Activated CD4-positive, alpha-beta T cell treated with anti-CD3 and anti-CD28 coated beads, Interleukin-2, amount 10 ng/mL, durations not matched to agents 7 days and 5 days (primary cell): ENCODE data around the gene KANSL1. TPM values are rescaled to one million over a fixed set of nuclear protein-coding genes. Genes with fewer than 3 reads are reported as not detected.
"Not testable (repeated sequence)": the region's sequence is repeated elsewhere in the genome, so short reads cannot be mapped to it uniquely, and the experiment has no call there.

Experiments
- CTCF ChIA-PET: fragments of 350-600 bp; sonication (Branson Sonifier 250); formaldehyde crosslinking; loops from one replicate; lab custom pipeline; 2021; ENCODE audit warnings: antibody characterized with exemption; lab: Charles Lee
- POLR2A ChIA-PET: fragments of 350-600 bp; sonication (Branson Sonifier 250); formaldehyde crosslinking; loops from one replicate; lab custom pipeline; 2021; ENCODE audit warnings: antibody characterized with exemption; lab: Charles Lee
- DNase-seq: peaks from one replicate; pipeline ENCODE4 v3.0.0-alpha.2; 2020
- H3K27ac Mint-ChIP-seq: one replicate; pipeline ENCODE4 v1.8.0; 2021; ENCODE audit warnings: mild to moderate bottlenecking, moderate library complexity, mixed read lengths
- H3K27me3 Mint-ChIP-seq: one replicate; pipeline ENCODE4 v1.8.0; 2021; ENCODE audit warnings: mixed read lengths
- H3K36me3 Mint-ChIP-seq: one replicate; pipeline ENCODE4 v1.8.0; 2021; ENCODE audit warnings: low read depth, mixed read lengths
- H3K4me1 Mint-ChIP-seq: one replicate; pipeline ENCODE4 v1.8.0; 2021; ENCODE audit warnings: mixed read lengths
- H3K4me3 Mint-ChIP-seq: one replicate; pipeline ENCODE4 v1.8.0; 2021; ENCODE audit warnings: mild to moderate bottlenecking, moderate library complexity, mixed read lengths
- H3K9me3 Mint-ChIP-seq: one replicate; pipeline ENCODE4 v1.8.0; 2021; ENCODE audit warnings: mixed read lengths
- total RNA-seq, 2 experiments: library from RNA; stranded (reverse); gene quantifications; one replicate each; pipeline ENCODE4 v1.2.3, GENCODE V29; 2021

The KANSL1 gene
- total RNA-seq, 2 experiments from 2014 or later, result 85.7 to 97.7 TPM

DNA sequence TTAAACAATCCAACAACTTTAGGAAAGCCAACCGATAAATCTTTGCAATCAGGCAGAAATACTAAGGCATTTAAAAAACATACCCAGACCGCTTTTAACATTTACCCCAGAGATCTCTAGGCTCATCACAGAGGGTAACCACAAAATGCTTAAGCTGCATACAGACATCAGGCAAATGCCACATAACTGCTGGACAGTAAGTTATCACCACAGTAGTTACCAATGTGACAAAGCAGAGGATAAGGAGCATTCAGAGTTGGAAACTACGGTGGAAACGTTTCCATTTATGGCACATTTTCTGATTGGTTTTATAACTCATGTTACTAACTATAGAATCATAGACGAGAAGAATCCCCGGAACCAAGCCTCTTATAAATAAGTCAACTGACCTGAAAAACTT is 77.5 kb downstream of the KANSL1 start:
- Mint-ChIP-seq H3K4me3 (no peak overlapping the region), H3K36me3 (peaks cover 21% of the 10 kb centered on the region), H3K4me1 (peaks cover 15% of the 10 kb centered on the region), H3K27me3 (no peaks in the 10 kb centered on the region), H3K9me3 (no peaks in the 10 kb centered on the region), H3K27ac (no peak overlapping the region)
- ChIA-PET CTCF (interaction anchor here (1.4 kb wide), 1 partner anchor 49 kb away, joined by 3 read pairs; no protein-coding TSS in a partner anchor), POLR2A (no interaction called here)
- DNase-seq, result no peak

DNA sequence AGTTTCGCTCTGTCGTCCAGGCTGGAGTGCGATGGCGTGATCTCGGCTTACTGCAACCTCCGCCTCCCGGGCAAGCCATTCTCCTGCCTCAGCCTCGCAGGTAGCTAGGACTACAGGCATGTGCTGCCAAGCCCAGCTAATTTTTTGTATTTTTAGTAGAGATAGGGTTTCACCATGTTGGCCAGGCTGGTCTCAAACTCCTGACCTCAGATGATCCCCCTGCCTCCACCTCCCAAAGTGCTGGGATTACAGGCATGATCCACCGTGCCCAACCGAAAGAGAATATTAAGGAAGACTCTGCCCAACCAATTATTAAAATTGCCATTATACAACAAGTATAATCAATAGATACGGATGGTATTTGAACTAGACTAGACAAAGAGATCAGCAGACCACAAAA is 82.0 kb downstream of the KANSL1 start:
- H3K9me3 Mint-ChIP-seq, H3K4me3 Mint-ChIP-seq, POLR2A ChIA-PET, H3K27ac Mint-ChIP-seq, H3K27me3 Mint-ChIP-seq, CTCF ChIA-PET, DNase-seq: not testable (repeated sequence)
- H3K36me3 Mint-ChIP-seq, result peaks cover 11% of the 10 kb centered on the region
- H3K4me1 Mint-ChIP-seq, result peaks cover 29% of the 10 kb centered on the region

DNA sequence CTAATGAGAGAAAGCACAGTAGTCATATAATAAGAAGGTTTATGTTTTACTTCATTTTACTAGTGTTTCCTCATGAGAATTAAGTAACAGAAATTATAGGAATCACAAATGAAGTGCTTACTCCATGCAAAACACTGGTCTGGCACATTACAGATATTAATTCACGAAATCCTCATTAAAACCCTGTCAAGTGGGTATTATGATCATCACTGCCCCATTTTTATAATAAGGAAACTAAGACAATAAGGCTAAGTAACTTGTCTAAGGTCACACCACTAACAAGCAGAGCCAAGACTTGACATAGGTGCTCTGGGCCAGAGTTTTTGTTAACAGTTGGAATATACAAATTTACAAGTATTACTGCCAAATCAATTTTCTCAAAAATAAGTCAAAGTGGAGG is 83.0 kb downstream of the KANSL1 start:
- Mint-ChIP-seq H3K36me3 (peaks cover 7% of the 10 kb centered on the region), H3K4me3 (no peak overlapping the region), H3K9me3 (no peaks in the 10 kb centered on the region), H3K27ac (no peak overlapping the region), H3K4me1 (peaks cover 35% of the 10 kb centered on the region), H3K27me3 (no peaks in the 10 kb centered on the region)
- POLR2A ChIA-PET, result no interaction called here
- CTCF ChIA-PET, result no interaction called here
- no peak for DNase-seq

DNA sequence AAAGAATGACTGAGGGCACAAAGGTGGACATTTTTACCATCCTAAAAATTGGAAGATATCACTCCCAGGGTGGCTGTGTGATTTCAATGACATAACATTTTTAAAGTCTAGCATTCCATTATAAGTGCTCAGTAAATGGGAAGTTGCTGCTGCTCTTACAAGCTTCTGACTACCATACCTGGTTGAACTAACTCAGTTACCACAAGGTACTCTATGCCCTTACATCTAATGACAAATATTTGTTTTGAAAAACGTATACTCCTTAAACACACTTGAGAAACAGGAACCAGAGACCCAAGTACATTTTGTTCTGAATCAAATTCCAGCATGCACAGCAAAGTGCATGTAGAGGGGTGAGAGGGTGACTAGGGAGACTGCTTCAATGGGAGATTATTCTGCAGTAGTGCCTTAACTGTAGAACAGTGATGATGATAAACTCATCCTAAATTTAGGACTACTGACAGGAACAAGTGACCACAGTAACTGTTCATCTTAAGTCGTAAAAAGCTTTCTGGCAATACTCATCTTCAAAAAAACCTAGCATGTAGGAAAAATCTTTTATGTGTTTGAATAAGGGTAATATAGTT is 83.5 kb downstream of the KANSL1 start:
- Mint-ChIP-seq H3K4me3 (no peak overlapping the region), H3K4me1 (peaks cover 35% of the 10 kb centered on the region), H3K27me3 (no peaks in the 10 kb centered on the region), H3K9me3 (no peaks in the 10 kb centered on the region), H3K27ac (no peak overlapping the region), H3K36me3 (peaks cover 7% of the 10 kb centered on the region)
- CTCF ChIA-PET, result interaction anchor here (0.6 kb wide), 1 partner anchor 9 kb away, joined by 3 read pairs; no protein-coding TSS in a partner anchor
- POLR2A ChIA-PET, result no interaction called here
- no peak for DNase-seq

DNA sequence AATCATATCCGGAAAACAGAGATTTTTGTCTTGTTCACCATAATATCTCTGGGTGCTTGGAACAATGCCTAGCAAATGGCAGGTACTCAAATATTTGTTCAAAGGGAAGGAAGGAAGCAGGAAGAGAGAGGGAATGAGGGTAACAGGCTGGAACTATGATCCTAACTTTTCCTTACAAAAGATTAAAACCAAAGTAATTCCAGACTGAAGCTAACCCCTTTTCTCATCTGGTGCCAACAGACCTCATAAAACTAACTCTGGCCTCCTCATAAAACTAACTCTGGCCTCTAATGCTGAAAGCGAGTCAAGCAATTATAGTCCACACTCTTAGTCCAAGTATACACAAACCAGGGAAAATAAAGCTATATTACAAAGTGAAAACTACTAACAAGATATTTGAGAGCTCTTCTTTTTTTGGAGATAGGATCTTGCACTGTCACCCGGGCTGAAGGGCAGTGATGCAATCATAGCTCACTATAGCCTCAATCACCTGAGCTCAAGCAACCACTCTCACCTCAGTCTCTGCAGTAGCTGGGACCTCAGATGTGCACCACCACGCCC is 84.6 kb downstream of the KANSL1 start:
- H3K4me1 Mint-ChIP-seq, result peaks cover 41% of the 10 kb centered on the region
- ChIA-PET CTCF (interaction anchor here (0.5 to 1.1 kb wide), 2 partner anchors 9 to 45 kb away, joined by 3 read pairs; no protein-coding TSS in a partner anchor), POLR2A (interaction anchor here (0.6 kb wide), 1 partner anchor 24 kb away, joined by 5 read pairs; no protein-coding TSS in a partner anchor)
- H3K27me3 Mint-ChIP-seq, result no peaks in the 10 kb centered on the region
- no peak overlapping the region for H3K27ac Mint-ChIP-seq
- H3K4me3 Mint-ChIP-seq, result no peak overlapping the region
- no peaks in the 10 kb centered on the region for H3K9me3 Mint-ChIP-seq
- no peak for DNase-seq
- H3K36me3 Mint-ChIP-seq, result peaks cover 12% of the 10 kb centered on the region

DNA sequence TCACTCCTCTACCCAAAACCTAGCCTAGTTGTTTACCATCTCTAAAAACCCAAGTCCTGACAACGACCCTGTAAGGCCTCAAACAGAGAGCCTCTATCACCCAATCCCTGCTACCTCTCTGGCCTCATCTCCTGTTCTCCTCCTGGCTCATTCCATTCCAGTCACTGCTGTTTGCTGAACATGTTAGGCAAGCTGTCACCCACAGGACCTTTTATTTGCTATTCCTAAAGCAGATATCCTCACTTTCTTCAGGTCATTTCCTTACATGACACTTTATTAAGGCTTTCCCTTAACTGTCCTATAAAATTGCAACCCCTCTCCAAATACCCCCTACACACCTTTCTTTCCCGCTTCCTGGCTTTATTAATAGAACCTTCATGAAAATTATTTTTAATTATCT is 85.1 kb downstream of the KANSL1 start:
- Mint-ChIP-seq H3K36me3 (peaks cover 12% of the 10 kb centered on the region), H3K9me3 (no peaks in the 10 kb centered on the region), H3K27ac (no peak overlapping the region), H3K27me3 (no peaks in the 10 kb centered on the region), H3K4me3 (no peak overlapping the region), H3K4me1 (peaks cover 41% of the 10 kb centered on the region)
- CTCF ChIA-PET, result interaction anchor here (1.1 kb wide), 1 partner anchor 45 kb away, joined by 3 read pairs; no protein-coding TSS in a partner anchor
- POLR2A ChIA-PET, result no interaction called here
- DNase-seq, result no peak

DNA sequence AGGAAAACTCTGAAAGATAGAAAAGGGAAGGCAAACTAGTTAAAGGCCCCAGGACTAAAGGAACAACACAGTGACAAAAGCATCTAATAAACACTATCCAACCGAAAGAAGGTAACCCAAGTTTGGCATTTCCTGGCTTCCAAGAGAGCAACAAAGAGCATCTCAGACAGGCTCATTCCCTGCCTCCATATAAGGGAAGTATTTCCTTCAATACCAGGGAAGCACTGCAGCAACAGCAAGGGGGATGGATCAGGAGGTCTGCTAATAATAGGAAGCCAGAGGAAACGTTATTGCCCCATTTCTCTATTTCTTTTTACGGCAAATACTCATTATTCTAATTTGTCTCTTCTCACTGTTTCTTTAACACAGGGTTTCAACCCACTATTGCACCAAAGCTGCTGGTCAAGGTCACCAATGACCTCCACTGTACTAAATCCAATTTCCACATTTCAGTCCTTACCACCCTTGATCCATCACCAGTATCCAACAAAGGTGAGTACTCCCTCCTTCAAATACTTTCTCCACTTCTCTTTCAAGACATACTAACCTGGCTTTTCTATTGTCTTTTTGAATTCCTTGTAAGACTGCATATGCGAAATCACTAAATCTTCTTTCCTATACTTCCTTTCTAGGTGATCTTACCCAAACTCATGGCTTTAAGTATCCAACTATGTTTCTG is 86.1 kb downstream of the KANSL1 start:
- no peak for DNase-seq
- no peak overlapping the region for H3K27ac Mint-ChIP-seq
- ChIA-PET POLR2A (no interaction called here), CTCF (no interaction called here)
- H3K4me3 Mint-ChIP-seq, result no peak overlapping the region
- no peaks in the 10 kb centered on the region for H3K9me3 Mint-ChIP-seq
- peaks cover 50% of the 10 kb centered on the region for H3K4me1 Mint-ChIP-seq
- peaks cover 8% of the 10 kb centered on the region for H3K36me3 Mint-ChIP-seq
- H3K27me3 Mint-ChIP-seq, result no peaks in the 10 kb centered on the region

DNA sequence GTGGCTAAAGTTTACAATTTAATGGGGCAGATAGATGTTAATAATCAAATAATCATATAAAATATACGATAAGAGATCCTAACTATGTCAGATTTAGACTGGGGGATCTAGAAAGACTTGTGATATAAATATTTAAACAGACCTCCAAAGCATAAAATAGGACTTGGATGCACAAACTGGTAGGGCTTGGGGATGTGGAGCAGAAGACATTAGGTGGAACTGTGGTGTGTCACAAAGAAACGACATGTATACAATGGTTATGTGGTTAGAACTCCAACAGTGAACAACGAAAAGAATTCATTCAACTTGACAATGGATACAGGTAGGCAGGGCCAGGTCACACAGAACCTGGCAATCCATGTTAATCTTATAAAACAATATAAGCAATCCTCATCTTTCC is 90.4 kb downstream of the KANSL1 start:
- H3K36me3 Mint-ChIP-seq, H3K27me3 Mint-ChIP-seq, H3K27ac Mint-ChIP-seq, POLR2A ChIA-PET, DNase-seq, H3K9me3 Mint-ChIP-seq, H3K4me3 Mint-ChIP-seq: not testable (repeated sequence)
- CTCF ChIA-PET, result interaction anchor here (1.4 kb wide), 1 partner anchor 15 kb away, joined by 4 read pairs; no protein-coding TSS in a partner anchor
- H3K4me1 Mint-ChIP-seq, result peaks cover 50% of the 10 kb centered on the region

DNA sequence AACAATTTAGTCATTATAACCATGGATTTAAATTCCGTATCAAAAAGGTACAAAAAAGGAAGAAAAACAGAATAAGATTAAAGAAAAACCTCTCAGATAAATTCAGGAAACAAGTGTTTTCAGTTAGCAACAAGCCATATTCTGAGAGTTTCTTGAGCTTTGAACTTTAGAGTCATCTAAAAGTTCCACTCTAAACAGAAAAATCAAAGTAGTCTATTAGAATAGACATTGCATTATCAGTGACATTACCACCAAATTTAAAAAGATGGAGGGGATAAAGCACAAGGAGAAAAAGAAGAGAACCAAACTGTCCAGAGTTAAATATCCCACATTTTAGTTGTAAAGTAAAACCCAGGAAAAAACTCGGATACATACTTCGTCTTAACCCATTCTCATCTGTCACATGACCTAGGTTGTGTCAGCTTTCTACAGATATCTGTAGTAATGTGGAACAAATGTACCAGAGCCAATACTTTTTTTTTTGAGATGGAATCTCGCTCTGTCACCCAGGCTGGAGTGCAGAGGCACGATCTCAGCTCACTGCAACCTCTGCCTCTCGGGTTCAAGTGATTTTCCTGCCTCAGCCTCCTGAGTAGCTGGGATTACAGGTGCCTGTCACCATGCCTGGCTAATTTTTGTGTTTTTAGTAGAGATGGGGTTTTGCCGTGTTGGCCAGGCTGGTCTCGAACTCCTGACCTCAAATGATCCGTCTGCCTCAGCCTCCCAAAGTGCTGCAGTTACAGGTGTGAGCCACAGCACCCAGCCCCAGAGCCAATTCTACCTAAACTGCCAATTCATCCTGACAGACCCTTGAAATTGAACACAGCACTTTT is 91.2 kb downstream of the KANSL1 start:
- CTCF ChIA-PET, result interaction anchor here (0.8 to 1.9 kb wide), 6 partner anchors 12 to 91 kb away, joined by 3 to 4 read pairs (median 4); partner anchors contain the start of gene KANSL1

DNA sequence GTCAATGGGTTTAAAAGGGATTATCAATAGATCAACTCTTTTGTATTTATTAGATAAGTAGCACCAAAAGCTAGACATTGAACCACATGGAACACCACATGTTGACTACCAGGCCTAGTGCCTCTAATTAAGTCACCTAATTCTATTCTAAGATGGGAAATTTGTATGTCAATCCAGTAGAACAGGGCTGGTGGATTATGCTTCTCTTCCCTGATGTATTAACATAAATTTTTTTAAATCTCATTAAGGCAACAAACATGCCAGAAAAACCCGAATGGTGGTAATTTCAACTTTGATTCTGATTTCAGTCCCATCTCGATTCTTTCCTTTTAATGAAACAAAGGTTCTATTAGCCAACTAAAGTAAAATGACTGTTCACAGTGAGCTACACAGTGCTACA is 92.6 kb downstream of the KANSL1 start:
- Mint-ChIP-seq H3K36me3 (peaks cover 4% of the 10 kb centered on the region), H3K9me3 (no peaks in the 10 kb centered on the region), H3K27me3 (no peaks in the 10 kb centered on the region), H3K27ac (no peak overlapping the region), H3K4me1 (peaks cover 43% of the 10 kb centered on the region), H3K4me3 (no peak overlapping the region)
- DNase-seq, result no peak
- ChIA-PET POLR2A (interaction anchor here (0.6 to 1.0 kb wide), 2 partner anchors 48 to 93 kb away, joined by 3 to 4 read pairs; partner anchors contain the start of gene KANSL1), CTCF (interaction anchor here (0.6 to 1.9 kb wide), 7 partner anchors 9 to 93 kb away, joined by 3 to 6 read pairs (median 4); partner anchors contain the start of gene KANSL1)

More for the DNA sequence above, 91.2 kb downstream of the KANSL1 start:
- H3K36me3 Mint-ChIP-seq, H3K27me3 Mint-ChIP-seq, DNase-seq, POLR2A ChIA-PET, H3K4me3 Mint-ChIP-seq, H3K27ac Mint-ChIP-seq, H3K9me3 Mint-ChIP-seq: not testable (repeated sequence)
- H3K4me1 Mint-ChIP-seq, result peaks cover 48% of the 10 kb centered on the region

DNA sequence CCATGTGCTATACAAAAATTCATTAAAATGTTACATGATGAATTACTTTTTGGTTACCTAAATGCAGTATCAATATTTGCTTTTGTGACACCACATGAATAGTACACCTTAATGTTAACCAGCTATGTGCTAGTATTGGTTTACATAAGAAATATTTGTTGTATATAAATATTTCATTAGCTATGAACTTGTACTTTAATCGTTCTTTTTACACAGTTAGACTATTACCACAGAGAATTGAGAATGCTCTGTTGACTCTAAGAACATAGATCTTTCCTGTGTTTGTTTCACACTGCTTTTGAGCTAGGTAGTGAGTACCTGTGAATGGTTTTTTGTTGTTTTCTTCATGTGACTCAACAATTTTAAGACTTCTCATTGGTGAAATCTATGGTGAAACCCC is 93.4 kb downstream of the KANSL1 start:
- Mint-ChIP-seq H3K27ac (no peak overlapping the region), H3K9me3 (no peaks in the 10 kb centered on the region), H3K4me3 (no peak overlapping the region), H3K27me3 (no peaks in the 10 kb centered on the region), H3K4me1 (peaks cover 44% of the 10 kb centered on the region), H3K36me3 (peaks cover 8% of the 10 kb centered on the region)
- ChIA-PET POLR2A (interaction anchor here (0.6 kb wide), 1 partner anchor 49 kb away, joined by 3 read pairs; no protein-coding TSS in a partner anchor), CTCF (interaction anchor here (0.6 to 1.9 kb wide), 6 partner anchors 9 to 93 kb away, joined by 3 to 6 read pairs (median 4); partner anchors contain the start of gene KANSL1)
- DNase-seq, result no peak

DNA sequence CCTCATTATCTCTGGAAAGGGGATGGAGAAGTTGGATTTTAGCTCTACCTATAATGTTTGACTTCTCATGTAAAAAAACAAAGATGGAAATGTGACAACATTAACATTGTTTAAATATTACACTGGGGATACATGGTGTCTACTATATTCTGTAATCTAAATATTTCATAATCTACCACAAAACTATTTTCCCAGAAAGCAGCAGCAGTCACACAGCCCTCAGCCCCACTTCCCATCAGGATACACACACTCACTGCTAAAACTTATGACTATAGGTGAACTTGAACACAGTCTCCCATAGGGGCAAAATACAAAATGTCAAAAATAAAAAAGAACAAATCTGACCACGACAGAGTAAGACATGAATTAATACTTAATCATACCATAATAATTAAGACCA is 95.7 kb downstream of the KANSL1 start:
- Mint-ChIP-seq H3K9me3 (no peaks in the 10 kb centered on the region), H3K27me3 (no peaks in the 10 kb centered on the region), H3K4me1 (peaks cover 28% of the 10 kb centered on the region)

More for the DNA sequence above, 95.7 kb downstream of the KANSL1 start:
- DNase-seq, result no peak
- Mint-ChIP-seq H3K4me3 (no peak overlapping the region), H3K27ac (no peak overlapping the region), H3K36me3 (peaks cover 18% of the 10 kb centered on the region)
- ChIA-PET POLR2A (no interaction called here), CTCF (no interaction called here)
